ENCODE measurements around the gene CDH4. TPM values are rescaled to one million over a fixed set of nuclear protein-coding genes. Genes with fewer than 3 reads are reported as not detected.

CDH4 gene
- total RNA-seq, 1 donor from 2014 or later = not detected

DNA sequence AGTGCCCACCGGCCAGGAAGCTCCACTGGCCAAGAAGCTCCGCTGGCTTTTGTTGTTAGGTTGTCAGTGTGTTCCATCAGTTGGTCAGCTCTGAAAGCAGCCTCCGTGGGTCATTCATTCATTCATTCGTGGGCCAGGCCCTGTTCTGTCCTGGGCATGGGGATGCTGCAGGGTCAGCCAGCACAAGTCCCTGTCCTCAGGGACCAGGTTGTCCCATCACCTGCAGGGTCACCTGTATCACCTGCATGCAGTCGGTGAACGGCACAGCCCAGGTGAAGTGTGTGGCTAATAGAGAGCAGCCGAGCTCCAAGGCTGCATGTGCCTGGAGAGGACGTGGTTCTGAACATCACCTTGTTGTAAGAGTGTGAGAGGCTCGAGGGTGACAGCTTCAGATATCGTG, 403.5 kb downstream of the CDH4 start:
- H3K27me3 Mint-ChIP-seq = no peaks in the 10 kb centered on the region
- peaks cover 3% of the 10 kb centered on the region for H3K9me3 Mint-ChIP-seq
- no peaks in the 10 kb centered on the region for H3K36me3 Mint-ChIP-seq (ENCODE audit: low read depth)
- TF ChIP-seq, protein P1, sequence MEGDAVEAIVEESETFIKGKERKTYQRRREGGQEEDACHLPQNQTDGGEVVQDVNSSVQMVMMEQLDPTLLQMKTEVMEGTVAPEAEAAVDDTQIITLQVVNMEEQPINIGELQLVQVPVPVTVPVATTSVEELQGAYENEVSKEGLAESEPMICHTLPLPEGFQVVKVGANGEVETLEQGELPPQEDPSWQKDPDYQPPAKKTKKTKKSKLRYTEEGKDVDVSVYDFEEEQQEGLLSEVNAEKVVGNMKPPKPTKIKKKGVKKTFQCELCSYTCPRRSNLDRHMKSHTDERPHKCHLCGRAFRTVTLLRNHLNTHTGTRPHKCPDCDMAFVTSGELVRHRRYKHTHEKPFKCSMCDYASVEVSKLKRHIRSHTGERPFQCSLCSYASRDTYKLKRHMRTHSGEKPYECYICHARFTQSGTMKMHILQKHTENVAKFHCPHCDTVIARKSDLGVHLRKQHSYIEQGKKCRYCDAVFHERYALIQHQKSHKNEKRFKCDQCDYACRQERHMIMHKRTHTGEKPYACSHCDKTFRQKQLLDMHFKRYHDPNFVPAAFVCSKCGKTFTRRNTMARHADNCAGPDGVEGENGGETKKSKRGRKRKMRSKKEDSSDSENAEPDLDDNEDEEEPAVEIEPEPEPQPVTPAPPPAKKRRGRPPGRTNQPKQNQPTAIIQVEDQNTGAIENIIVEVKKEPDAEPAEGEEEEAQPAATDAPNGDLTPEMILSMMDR (IDR thresholded peaks at IDR 0.05) = no peak
- DNase-seq (no peak), ATAC-seq (ENCODE audit: low read depth) (no peak)
- H3K27ac Mint-ChIP-seq = no peak overlapping the region
- H3K4me1 Mint-ChIP-seq = no peaks in the 10 kb centered on the region
- H3K4me3 Mint-ChIP-seq = no peak overlapping the region
- intact Hi-C loops (cut with micrococcal nuclease) = no loop called here
- CTCF ChIA-PET = no interaction called here
- POLR2A ChIA-PET = no interaction called here

- H3K36me3 Mint-ChIP-seq (ENCODE audit: low read depth) = no peaks in the 10 kb centered on the region
- intact Hi-C loops (cut with micrococcal nuclease) = no loop called here
- peaks cover 3% of the 10 kb centered on the region for H3K9me3 Mint-ChIP-seq
- H3K27me3 Mint-ChIP-seq = no peaks in the 10 kb centered on the region
- H3K4me1 Mint-ChIP-seq = no peaks in the 10 kb centered on the region
- ChIA-PET POLR2A (no interaction called here), CTCF (no interaction called here)
- no peak overlapping the region for H3K4me3 Mint-ChIP-seq
- TF ChIP-seq, protein P1 (IDR thresholded peaks at IDR 0.05) = no peak
- ATAC-seq (ENCODE audit: low read depth) = no peak
- no peak overlapping the region for H3K27ac Mint-ChIP-seq
- no peak for DNase-seq
Observed at GRCh38 chr20:61656198-61656597, 404.1 kb downstream of the CDH4 start.

DNA sequence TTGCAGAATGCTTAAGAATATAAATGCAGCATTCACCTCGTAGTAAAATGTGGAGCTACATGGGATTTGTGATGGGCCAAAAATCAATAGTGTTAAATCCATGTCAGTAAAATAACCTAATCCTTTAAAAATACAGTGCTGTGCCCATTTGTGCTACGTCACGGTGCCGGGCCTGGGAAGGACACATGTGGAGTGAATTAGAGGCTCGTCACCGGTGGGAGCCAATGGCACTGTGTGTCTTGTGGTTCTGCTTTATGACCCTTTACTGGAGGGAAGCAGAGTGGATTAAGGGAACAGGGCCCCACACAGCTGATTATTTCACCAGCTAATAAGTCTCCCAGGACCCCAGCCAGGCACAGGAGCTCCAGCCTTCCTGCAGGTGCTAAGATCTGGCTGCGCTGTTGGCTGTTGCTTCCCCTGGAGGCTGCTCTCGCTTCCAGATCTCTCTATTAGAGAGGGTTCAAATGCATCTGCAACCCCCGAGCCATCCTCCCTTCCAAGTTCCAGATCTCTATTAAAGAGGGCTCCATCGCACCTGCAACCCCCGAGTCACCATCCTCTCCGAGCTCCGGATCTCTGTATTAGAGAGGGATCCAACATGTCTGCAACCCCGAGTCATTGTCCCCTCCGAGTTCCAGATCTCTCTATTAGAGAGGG, 405.8 kb downstream of the CDH4 start:
- TF ChIP-seq, protein P1 (IDR thresholded peaks at IDR 0.05) = no peak
- Mint-ChIP-seq H3K27ac (no peak overlapping the region), H3K4me1 (no peaks in the 10 kb centered on the region), H3K9me3 (no peaks in the 10 kb centered on the region), H3K4me3 (no peak overlapping the region), H3K27me3 (no peaks in the 10 kb centered on the region), H3K36me3 (ENCODE audit: low read depth) (no peaks in the 10 kb centered on the region)
- no peak for ATAC-seq (ENCODE audit: low read depth)
- intact Hi-C loops (cut with micrococcal nuclease) = no loop called here
- no peak for DNase-seq
- ChIA-PET POLR2A (no interaction called here), CTCF (no interaction called here)

GRCh38 chr20:61658563-61658962, 406.5 kb downstream of the CDH4 start:
- ChIA-PET CTCF (no interaction called here), POLR2A (no interaction called here)
- DNase-seq (no peak), ATAC-seq (ENCODE audit: low read depth) (no peak)
- H3K27me3 Mint-ChIP-seq = no peaks in the 10 kb centered on the region
- intact Hi-C loops (cut with micrococcal nuclease) = no loop called here
- no peak overlapping the region for H3K27ac Mint-ChIP-seq
- H3K4me1 Mint-ChIP-seq = no peaks in the 10 kb centered on the region
- no peak overlapping the region for H3K4me3 Mint-ChIP-seq
- H3K9me3 Mint-ChIP-seq = no peaks in the 10 kb centered on the region
- H3K36me3 Mint-ChIP-seq (ENCODE audit: low read depth) = no peaks in the 10 kb centered on the region
- TF ChIP-seq, protein P1 (IDR thresholded peaks at IDR 0.05) = no peak

DNA sequence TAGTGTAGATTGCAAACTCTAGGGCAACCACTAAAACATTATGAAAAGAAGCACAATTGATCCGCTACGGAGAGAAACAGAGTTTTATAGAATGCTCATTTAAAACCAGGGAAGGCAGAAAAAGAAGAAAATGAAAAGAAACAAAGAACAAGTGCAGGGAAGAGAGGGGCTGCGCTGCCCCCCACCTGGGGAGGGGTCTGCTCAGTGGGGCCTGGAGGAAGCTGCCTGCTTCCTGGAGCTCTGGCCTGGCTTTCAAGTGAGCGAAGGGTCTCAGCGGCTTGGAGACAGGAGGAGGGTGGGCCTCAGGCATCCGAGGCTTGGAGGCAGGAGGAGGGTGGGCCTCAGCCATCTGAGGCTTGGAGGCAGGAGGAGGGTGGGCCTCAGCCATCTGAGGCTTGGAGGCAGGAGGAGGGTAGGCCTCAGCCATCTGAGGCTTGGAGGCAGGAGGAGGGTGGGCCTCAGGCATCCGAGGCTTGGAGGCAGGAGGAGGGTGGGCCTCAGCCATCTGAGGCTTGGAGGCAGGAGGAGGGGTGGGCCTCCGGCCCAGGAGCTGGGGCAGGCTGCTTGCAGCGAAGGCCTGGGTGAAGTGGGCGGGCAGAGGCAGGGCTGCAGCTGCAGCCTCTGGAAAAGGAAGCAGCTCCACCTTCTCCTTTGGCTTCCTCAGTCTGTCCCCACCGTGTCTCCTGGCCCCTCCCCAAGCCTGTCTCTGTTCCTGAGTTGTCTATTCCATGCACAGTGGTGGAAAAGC, 407.4 kb downstream of the CDH4 start:
- CTCF ChIA-PET = no interaction called here

More for the DNA sequence above, 407.4 kb downstream of the CDH4 start:
- DNase-seq (no peak), ATAC-seq (ENCODE audit: low read depth) (no peak)
- intact Hi-C loops (cut with micrococcal nuclease) = no loop called here
- POLR2A ChIA-PET = no interaction called here
- H3K27ac Mint-ChIP-seq = no peak overlapping the region
- H3K36me3 Mint-ChIP-seq (ENCODE audit: low read depth) = no peaks in the 10 kb centered on the region
- no peak overlapping the region for H3K4me3 Mint-ChIP-seq
- H3K9me3 Mint-ChIP-seq = no peaks in the 10 kb centered on the region
- H3K4me1 Mint-ChIP-seq = no peaks in the 10 kb centered on the region
- no peaks in the 10 kb centered on the region for H3K27me3 Mint-ChIP-seq
- TF ChIP-seq, protein P1 (IDR thresholded peaks at IDR 0.05) = no peak

Data from activated B cell treated with CpG ODN at 0.5 μM for 24 hours (primary cell).